TTC549 (cell line): ENCODE measurements around the gene RTN4RL2.
A peak's percentile ranks its signal among the peaks of the same experiment; 100 is the strongest.
"Not testable (repeated sequence)": the region's sequence is repeated elsewhere in the genome, so short reads cannot be mapped to it uniquely, and the experiment has no call there.

Experiments used
- FAIRE-seq: peaks from 2 replicates; lab custom pipeline; 2012; peaks lifted over from hg19 to GRCh38; lab: Jason Lieb, UNC

The RTN4RL2 gene

DNA sequence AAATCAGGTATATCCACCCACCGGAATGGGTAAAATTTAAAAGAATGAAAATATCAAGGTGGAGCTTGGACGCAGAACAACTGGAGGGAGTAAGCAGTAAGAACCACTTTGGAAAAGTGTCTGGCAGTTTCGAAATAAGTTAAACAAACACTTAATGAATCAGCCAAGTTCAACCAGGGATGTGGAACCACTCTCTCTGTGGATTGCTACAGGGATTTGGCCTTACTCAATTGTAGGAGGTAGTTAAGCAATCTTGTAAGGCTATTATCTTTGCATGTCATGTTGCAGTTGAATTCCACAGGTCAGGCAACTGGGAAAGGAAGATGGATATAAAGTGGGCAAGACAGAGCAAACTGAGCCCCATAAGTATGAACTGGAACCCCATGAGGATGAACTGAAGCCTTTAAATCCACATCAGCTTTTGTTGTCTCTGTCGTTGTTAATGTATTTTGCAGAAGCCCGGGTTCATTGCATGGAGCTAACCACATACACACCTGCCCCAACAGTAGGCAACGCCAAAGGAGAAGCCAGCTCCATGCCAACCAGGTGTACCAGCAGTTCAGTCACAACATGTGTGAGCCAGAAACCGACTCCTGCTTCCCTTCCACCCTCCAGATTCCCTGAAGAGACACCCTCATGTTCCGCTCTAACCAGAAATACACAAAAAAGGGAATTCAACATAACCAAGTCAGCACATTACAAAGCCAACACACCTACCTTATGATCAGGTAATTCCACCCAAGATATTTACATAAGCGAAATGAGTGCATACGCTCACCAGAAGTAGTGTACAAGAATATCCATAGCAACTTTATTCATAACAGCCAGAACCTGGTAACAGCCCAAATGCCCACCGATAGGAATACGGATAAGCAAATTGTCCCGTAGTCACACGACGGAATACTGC is 25.4 kb upstream of the RTN4RL2 start:
- no peak for FAIRE-seq

DNA sequence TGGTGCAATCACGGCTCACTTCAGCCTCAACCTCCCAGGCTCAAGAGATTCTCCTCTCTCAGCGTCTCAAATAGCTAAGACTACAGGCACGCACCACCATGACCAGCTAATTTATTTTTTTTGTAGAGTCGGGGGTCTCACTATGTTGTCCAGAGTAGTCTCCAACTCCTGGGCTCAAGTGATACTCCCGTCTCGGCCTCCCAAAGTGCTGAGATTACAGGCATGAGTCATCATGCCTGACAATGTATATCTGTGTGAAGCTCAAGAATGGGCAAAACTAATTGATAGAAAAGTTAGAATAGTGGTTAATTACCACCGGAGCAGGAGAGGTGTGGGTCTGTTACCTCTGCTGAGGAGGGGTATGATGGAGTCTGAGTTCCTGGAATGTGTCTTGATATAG is 24.3 kb upstream of the RTN4RL2 start:
- FAIRE-seq: no peak

DNA sequence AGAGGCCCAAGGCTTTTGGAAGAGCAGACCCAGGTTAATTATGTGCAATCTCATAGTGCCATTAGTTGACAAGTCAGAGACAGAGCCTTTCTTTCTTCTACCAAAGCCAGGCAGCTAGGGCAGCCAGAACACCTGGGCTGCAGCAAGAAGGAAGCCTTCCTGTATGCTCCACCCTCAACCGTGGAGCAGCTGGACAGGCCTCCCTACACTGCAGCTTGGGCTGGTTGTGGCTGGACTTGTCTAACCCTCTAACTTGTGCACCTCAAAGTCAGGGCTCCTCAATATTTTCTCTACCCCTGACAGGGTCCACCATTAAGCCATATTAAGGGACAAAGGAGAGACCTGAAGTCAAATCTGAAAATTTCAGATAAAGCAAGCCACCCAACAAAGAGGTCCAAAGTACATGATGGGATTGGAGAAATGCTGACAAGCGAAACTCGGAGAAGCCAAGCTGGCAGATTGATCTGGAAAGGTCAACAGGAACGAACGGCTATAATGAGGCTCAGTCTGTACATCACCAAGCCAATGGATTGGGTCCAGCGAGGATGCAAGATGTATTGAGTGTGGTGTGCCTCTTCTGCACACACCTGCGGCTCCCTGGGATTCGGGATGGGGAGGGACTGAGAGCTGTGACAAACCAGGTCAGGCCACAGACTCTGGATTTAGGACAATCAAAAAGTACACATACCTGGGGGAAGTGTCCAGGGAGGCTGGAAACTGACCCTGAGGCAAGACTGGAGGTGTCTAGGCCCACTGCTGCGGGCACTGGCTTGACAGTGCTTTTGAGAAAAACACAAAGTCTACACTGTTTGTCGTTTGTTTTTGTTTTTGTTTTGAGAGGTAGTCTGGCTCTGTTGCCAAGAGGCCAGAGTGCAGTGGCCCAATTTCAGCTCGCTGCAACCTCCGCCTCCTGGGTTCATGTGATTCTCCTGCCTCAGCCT is 21.7 kb upstream of the RTN4RL2 start:
- no peak for FAIRE-seq

DNA sequence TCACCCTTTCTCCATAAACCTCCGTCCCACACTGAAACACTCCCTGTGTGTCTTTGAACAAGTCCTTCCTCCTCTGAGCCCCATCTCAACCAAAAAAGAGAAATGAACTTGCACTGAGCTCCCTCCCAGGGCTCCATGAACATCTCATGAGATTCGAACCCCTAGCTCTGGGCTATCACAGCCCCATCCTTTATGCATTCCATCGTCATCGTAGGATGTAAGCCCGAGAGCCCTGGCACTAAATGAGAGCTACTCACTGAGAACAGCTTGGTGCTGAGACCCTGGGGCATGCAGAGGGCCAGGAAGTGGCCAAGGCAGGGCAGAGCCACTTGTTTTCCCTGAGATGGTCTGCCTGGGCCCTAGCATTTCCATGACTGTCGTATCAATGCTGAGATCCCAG is 20.5 kb upstream of the RTN4RL2 start:
- FAIRE-seq: no peak

DNA sequence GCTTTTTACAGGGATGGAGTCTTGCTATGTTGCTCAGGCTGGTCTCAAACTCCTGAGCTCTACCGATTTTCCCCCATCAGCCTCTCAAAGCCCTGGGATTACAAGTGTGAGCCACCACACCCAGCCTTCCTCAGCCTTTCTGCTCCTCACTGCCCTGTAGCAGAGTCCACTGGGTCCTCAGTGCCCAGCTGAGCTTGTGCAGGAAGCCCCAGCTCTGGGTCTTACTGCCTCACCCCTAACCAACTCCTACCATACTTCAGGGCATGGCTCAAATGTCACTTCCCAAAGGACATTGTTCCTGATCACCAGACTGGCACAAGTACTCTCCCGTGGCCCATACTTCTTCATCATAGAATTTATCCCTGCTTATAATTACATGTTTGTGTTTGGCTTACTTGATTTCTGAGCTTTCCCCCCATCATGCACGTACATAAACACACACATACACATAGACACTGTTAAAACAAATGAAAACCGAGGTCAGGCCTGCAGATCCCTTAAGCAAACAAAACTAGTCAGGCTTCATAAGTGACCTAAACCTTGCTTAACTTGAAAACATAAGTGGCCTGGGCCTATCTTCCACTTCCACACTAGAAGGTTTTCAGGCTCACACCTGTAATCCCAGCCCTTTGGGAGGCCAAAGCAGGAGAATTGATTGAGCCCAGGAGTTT is 19.4 kb upstream of the RTN4RL2 start:
- no peak for FAIRE-seq

DNA sequence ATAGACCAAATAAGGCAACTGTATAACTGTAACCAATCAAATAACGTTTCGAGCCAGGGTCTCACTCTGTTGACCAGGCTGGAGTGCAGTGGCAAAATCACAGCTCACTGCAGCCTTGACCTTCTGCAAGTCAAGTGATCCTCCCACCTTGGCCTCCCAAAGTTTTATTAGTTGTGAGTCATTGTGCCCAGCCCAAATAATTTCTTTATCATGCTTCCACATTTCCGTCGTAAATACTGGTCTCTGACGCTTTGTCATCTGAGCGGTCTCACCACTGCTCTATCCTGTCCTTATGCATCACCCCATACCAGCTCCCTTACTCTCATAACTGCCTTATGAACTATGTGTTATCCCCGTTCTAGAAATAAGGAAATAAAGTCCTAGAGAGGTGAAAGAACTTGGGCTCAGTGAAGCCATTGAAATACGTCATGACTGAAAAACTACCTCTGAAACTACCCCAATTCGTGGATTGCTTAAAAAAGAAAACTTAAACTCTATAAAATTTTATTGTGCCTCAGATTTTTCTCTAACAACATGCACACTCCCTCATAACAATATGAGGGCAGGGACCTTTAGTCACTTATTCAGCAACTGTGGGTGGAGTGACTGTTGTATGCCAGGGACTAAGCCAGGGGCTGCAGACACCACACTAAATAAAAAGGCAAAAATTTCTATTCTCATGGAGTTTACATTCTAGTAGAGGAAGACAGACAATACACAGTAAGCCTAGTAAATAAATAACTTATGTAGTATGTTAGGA is 15.8 kb upstream of the RTN4RL2 start:
- FAIRE-seq: no peak

DNA sequence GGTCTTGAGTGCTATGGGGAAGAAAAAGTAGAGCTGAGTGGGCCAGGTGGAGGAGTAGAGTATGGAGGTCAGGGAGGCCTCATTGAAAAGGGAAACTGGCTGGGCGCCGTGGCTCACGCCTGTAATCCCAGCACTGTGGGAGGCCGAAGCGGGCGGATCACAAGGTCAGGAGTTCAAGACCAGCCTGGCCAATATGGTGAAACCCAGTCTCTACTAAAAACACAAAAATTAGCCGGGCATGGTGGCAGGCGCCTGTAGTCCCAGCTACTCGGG is 15.3 kb upstream of the RTN4RL2 start:
- FAIRE-seq: not testable (repeated sequence)

DNA sequence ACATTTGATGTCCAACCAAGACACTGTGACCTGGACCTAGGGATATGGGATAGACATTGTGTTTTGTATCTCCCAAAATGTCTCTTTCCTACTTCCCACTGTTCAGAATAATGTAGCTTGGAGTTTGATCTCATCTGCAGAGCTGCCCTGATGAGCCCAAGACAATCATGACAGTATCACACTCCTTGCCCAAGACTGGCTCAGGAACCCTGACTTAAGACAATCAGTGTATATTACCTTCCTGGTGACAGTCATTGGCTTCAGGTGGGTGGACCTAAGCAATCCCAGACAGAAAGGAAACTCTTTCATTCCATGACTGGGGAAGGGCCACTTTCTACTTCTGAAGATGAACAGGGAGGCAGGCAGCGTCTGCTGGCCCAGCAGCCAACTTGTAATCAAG is 14.3 kb upstream of the RTN4RL2 start:
- no peak for FAIRE-seq

DNA sequence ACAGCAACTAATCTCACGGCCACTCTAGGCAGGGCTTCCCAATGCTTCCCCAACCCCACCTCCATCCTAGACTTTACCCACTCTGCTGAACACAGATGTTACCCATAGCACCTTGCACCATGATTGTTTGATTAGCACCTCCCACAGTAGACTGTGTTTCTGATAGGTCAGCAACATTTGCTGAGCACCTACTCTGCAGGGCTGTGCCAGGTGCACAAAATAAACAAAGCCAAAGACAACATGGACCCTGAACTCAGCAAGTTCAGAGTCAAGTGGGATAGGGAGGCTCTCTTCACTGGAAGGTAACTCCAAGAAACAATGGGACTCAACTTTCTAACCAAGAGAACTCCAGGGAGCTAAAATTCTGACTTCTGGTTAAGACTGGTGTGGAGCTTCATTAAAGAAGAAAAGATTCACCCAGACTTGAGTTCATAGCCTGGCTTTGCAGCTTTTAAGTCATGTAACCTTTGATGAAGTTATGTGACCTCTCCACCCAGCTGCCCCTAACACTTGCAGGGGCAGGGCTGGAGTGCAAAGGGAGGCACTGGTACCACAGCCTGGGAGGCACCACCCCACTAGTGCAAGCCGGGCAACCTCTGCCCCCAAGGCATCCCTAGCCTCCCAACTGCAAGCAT is 6.7 kb upstream of the RTN4RL2 start:
- FAIRE-seq: no peak

DNA sequence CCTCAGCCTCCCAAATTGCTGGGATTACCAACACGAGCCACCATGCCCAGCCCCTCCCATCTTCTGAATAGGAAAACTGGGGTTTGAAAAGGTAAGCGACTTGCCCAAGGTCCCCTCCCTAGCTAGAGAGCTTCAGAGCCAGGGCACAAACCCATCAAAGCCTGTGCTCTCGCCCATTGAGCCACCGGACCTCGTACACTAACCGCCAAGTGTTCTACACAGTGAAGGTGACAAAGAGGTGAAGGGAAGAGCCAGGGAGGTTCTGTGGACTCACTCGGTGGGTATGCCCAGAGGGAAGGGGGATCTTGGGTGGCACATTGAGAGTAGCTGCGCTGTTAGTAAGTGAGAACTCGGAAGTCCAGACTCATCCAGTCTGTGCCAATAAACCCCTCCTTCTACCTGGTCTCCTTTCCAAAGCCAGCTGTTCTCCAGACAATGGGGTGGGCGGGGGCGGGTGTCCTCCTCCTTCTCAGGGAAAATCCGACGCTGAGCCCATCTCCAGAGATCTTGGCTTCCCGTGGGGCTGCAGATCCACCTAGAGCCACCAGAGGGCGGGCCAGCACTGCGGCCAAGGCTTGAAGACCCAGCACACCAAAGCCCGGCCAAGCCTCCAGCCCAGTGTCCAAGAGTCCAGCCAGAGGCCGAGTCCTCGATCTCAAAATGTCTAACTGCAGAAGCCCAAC is 3.2 kb upstream of the RTN4RL2 start:
- peak; percentile 49 for FAIRE-seq

DNA sequence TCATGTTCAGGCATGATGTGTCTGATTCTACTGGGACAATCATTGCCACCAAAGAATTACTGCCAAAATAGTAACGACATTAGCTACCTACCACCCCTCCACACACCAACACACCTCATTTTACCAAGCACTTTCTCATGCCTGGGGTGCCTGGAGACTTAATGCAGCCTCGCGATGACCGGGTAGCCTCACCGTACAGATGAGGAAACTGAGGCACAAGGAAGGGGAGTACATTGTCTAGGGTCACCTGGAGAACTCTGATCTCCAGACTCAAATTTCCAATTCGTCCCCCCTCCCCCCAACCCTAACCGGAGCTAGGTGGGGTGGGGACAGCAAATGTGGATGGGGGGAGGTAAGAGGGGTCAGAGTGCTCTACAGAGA is 2.7 kb upstream of the RTN4RL2 start:
- FAIRE-seq: no peak

DNA sequence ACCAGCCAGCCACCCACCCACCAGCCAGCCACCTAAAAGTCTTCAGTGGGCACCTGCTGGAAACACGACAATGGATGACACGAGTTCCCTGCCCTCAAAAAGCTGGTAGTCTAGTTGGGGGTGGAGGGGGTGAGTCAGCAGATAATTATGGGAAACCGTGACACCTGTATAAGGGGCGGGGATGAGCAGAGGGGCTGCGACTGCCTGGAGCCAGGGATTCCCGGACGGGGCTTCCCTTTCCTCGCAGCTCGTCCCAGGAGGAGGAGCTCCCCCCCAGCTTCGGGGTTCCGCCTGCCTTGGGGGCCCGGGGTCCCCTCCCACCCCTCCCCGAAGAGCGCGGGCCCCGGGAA is 2.3 kb upstream of the RTN4RL2 start:
- no peak for FAIRE-seq

DNA sequence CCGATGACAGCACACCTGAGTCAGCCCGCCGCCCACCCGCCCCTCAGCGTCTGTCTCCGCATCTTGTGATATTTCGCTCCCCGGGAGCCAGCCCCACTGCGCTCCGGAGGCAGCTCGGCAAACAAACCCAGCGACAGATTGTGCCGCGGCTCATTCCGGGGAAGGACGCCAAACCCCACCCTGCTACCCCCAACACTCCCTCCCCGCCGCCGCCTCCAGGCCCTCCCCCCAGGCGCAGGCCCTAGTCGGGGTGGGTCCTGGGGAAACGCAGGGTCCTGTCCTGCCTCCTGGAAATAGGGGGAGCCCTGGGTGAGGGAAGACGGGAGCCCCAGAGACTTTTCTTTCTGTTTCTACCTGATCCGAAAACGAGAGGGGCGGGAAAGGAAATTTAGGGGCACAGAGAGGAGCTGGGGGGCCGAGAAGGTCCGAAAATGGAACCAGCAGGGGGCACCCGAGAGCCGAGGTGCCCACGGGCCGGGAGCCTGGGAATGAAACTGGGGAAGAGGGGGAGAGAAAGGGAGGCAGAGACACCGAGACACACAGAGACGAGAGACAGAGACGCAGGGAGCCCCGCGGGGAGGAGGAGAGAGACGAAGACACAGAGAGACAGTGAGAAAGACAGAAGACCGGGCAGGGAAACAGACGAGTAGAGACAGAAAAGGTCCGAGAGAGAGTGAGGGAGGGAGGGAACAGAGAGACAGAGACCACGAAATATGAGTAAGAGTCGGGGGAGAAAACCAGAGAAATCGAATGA is 1.7 kb upstream of the RTN4RL2 start:
- FAIRE-seq: no peak

DNA sequence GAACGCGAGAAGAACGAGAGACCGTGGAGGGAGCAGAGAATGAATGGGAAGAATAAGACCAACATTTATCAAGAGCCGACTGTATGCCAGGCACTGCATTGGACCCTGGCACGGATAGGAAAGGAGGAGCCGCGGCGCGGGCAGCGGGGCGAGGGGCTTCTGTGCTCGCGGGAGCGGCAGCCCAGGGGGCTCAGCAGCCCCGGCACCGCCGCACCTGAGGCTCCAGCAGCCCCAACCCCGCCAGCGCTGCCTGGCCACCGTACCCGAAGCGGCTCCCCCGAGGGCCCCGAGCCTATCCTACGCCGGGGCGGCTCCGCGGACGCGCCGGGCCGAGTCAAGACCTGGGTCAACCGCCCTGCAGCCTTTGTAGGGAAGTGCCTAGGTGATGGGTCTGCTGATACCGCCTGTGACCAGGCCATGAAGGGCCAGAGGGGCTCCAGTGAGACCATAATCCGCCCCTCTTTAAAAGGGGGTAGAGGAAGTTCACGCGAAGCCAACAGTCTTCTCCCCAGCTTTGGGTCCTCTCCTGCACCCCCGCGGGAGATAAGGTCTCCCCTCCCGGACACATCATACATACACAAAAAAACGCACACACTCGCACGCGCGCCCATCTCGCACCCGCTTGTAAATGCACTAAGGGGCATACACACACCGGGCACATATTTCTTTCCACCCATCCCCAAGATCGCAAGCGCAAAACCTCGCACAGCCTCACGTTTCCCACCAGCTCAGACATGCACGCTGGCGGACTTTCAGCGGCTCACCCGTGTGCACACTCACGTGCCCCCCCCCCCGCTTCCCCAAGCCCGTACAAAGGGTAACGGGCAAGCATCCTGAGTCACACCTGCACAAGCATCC is 935 bp upstream of the RTN4RL2 start:
- no peak for FAIRE-seq

DNA sequence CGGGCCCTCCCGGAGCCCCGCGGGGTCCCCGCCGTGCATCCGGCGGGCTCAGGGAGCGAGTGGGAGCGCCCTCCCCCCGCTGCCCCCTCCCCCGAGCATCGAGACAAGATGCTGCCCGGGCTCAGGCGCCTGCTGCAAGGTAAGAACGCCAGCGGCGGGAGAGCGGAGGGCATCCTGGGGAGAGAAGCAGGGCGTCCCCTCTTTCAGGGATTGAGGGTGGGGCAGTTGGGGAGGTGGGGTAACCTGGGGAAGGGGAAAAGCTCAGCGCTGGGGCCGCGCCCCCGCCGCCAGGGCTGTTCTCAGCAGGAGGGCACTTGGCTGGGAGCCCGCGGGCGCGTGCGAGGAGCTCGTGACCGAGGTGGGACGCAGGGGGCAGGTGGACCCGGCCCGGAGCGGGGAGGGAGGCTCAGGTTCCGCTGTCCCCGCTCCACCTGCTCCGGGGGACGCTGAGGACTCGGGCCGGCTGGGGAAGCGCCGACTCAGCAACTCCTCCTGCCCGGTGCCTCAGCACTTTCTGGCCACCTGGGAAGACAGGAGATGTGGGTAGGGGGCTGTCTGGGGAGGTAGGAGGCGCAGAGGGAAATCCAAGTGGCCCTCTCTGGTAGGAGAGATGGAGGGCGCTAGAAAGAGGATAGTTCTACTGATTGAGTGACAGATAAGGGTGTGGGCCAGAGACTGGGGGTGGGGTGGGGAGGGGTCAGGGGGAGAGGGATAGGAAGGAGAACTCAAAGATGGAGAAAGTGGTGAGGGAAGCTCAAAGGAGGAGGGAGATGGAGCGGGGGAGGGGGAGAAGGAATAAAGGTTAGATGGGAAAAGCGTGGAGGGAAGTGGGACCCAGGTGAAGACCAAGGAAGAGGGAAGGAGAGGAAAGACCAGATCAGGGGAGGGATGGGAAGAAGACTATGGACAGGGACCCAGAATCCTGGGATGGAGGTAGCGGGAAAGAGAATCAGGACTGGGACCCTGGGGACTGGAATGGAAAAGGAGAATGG is 726 bp downstream of the RTN4RL2 start:
- FAIRE-seq: no peak

DNA sequence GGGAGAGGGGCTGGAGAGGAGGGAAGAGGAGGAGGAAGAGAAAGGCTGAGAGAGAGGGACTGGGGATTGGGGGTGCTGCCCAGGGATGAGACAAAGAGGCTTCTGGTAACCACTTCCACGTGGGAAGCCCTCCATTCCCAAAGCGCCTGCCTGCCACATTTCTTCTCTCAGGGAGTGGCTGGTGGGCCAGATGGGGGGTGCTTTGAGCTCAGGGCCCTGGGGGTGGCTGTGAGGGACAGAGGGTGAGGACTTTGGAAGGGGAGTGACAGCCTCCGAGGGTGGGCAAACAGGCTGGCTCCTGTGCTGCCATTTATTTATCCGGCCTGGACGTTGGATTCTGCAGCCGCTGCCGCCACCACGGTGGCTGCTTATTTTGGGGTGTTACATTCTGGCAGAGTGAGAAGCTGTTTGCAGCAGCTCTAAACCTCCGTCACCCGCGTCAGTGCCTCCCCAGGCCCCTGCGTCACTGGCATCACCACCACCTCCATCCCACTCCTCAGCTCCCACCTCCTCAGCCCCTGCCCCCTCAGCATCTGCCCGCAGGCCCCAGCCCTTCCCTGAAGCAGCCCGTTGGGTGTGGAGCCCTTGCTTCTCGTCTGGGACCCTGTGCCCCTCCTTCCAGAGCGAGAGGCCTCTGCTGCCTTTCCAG is 1.6 kb downstream of the RTN4RL2 start:
- FAIRE-seq: no peak

DNA sequence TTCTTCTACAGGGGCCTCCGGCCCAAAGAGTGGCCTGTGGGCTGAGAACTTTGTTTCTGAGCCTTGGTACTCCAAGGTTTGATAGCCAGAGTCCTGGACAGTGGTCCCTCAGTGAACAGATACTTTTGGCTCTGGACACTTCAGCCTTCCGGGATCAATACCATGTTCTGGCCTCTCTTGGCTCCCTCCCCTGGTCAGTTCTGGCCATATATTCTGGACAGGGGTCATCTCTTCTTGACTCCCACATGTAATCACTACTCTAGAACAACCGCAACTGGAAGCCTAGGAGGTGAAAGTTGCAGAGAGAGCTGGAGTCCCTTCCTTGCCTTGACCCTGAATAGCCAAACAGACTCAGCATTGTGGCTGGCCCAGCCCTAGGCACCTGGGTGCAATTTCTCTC is 2.3 kb downstream of the RTN4RL2 start:
- FAIRE-seq: no peak
